GM10248 (cell line): ENCODE results near the gene GSTO2.

Experiments used
- CTCF ChIA-PET: fragments of 300-600 bp; sonication (Branson Sonifier 250); formaldehyde crosslinking; extraction: SDS; loops from one replicate; lab custom pipeline; 2021; ENCODE audit warnings: antibody characterized with exemption; lab: Yijun Ruan, JAX
- POLR2A ChIA-PET: fragments of 350-650 bp; sonication (Branson Sonifier 250); formaldehyde crosslinking; extraction: SDS; loops from one replicate; lab custom pipeline; 2020; ENCODE audit warnings: antibody characterized with exemption; lab: Yijun Ruan, JAX
- DNase-seq: peaks from one replicate; pipeline ENCODE4 v3.0.0; 2012; ENCODE audit errors: extremely low spot score
- CTCF ChIP-seq: IDR thresholded peaks from 2 replicates; pipeline ENCODE4 v1.5.1; 2012; ENCODE audit warnings: mild to moderate bottlenecking, low read depth; ENCODE audit errors: extremely low read depth, missing control alignments, control extremely low read depth

GSTO2 gene

GRCh38 chr10:104286939-104287338, 18.0 kb downstream of the GSTO2 start:
- CTCF ChIA-PET: interaction anchor here (1.0 to 6.5 kb wide), 5 partner anchors 12 to 327 kb away, joined by 3 to 49 read pairs (median 3); no protein-coding TSS in a partner anchor

GRCh38 chr10:104288355-104288754, 19.4 kb downstream of the GSTO2 start:
- POLR2A ChIA-PET: no interaction called here
- TF ChIP-seq CTCF: no peak
- DNase-seq: no peak
- CTCF ChIA-PET: interaction anchor here (3.3 to 9.8 kb wide), 4 partner anchors 10 to 61 kb away, joined by 9 to 240 read pairs (median 134); partner anchors contain the start of gene CFAP58

More at GRCh38 chr10:104286939-104287338, 18.0 kb downstream of the GSTO2 start:
- no peak for TF ChIP-seq CTCF
- POLR2A ChIA-PET: no interaction called here
- no peak for DNase-seq

GRCh38 chr10:104291439-104291951, 22.5 kb downstream of the GSTO2 start:
- TF ChIP-seq CTCF: peak; percentile 99
- CTCF ChIA-PET: interaction anchor here (0.7 to 9.8 kb wide), 30 partner anchors 8 to 187 kb away, joined by 3 to 240 read pairs (median 6); partner anchors contain the start of genes CFAP58, GSTO1, GSTO2 and ITPRIP
- POLR2A ChIA-PET: no interaction called here
- DNase-seq: peak; percentile 92

- TF ChIP-seq CTCF: no peak
- DNase-seq: no peak
- ChIA-PET POLR2A (interaction anchor here (0.6 kb wide), 1 partner anchor 37 kb away, joined by 5 read pairs; no protein-coding TSS in a partner anchor), CTCF (interaction anchor here (1.9 to 9.8 kb wide), 8 partner anchors 13 to 75 kb away, joined by 7 to 240 read pairs (median 48); partner anchors contain the start of genes CFAP58, GSTO2 and ITPRIP)
Measured at GRCh38 chr10:104293011-104293410, 24.0 kb downstream of the GSTO2 start.

GRCh38 chr10:104293781-104294321, 24.9 kb downstream of the GSTO2 start:
- POLR2A ChIA-PET: no interaction called here
- CTCF ChIA-PET: interaction anchor here (3.5 to 9.8 kb wide), 6 partner anchors 12 to 56 kb away, joined by 26 to 240 read pairs (median 136); partner anchors contain the start of genes CFAP58, GSTO2 and ITPRIP
- no peak for DNase-seq
- no peak for TF ChIP-seq CTCF

- no peak for DNase-seq
- no peak for TF ChIP-seq CTCF
- POLR2A ChIA-PET: no interaction called here
- CTCF ChIA-PET: interaction anchor here (1.3 to 9.8 kb wide), 5 partner anchors 9 to 53 kb away, joined by 4 to 240 read pairs (median 215); partner anchors contain the start of genes CFAP58 and ITPRIP
Measured at GRCh38 chr10:104296687-104297436, 27.9 kb downstream of the GSTO2 start.
